ENCODE results near the gene CFAP68. TPM values are rescaled to one million over a fixed set of nuclear protein-coding genes. Genes with fewer than 3 reads are reported as not detected.
"Not testable (repeated sequence)": the region's sequence is repeated elsewhere in the genome, so short reads cannot be mapped to it uniquely, and the experiment has no call there.

Gene CFAP68
- total RNA-seq, 1 donor from 2014 or later, result 5.3 TPM

DNA sequence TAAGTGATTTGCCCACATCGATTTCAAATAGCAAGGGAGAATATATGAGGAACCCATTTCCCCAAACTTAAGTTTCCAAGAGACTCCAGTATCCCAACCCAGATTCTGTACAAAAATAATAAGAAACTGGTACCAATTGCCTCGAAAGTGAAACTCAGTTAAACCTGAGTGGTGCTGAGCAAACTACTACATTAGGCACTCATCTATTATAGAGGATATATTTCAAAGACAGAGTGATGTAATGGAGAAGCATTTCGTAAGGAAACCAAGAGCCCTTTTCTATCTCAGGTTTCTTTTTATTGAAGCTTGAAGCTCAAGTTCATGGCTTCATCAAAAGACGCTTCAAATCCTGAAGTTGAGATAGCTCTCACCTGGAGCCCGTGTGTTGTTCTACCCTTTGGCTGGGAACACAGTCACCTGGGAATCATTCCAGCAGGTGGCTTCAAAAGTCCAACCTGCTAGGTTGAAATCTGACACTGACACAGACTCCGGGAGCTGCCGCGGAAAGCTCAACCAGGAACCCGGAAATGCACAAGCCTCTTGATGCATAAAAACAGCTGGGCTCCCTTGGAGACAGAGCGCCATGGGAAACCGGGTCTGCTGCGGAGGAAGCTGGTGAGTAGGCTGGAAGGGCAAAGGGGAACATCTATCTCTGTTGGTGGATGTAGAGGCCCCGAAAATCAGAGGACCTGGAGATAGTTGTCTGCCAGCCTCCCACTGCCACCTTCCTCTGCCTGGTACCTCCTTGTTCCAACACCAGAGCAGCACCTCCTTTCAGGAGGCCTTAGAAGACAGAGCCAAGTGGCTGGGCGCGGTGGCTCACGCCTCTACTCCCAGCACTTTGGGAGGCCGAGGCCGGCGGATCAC, 39.3 kb downstream of the CFAP68 start, which contains the start of gene C11orf52:
Gene C11orf52, plus strand, starts transcription at position 524 of the 867 bp plus-strand sequence. Its CDS starts 60 bp downstream, at position 584.
- peak; percentile 84 for DNase-seq

DNA sequence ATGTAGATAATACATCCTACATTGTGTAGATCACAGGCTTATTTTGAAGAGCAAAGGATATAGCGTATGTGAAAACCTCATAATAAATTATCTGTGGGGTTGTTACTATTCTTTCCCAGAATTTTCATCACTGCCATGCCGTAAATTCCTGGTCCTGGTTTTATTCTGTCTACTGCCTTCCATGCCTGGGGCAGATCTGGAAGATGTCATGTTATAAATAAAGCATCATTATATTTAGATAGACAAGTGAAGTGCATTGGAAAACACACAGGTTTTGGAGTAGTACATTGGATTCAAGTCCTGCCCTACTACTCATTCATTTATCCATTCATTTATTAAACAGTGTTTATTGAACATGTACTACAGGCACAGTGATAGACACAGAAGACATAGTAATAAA, 41.6 kb downstream of the CFAP68 start:
- DNase-seq, result no peak

DNA sequence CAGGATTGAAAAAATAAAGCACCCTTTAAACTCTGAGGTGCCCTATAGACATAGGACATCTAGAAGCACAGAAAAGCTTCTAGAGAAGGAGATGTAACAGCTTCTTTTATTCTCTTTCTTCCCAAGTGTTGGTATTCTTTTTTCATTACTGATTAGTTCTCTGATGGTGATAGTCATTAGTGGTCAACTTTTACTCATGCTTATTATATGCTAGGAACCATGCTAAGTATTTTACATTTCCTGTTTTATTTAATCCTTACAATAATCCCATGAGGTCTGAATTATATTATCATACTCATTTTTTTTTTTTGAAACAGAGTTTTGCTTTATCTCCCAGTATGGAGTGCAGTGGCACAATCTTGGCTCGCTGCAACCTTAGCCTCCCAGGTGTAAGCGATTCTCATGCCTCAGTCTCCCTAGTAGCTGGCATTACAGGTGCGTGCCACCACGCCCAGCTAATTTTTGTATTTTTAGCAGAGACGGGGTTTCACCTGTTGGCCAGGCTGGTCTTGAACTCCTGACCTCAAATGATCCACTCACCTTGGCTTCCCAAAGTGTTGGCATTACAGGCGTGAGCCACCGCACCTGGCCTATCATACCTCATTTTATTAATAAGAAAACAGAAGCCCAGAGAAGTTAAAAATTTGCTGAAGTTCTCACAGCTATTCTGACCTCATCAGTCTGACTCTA, 42.3 kb downstream of the CFAP68 start:
- no peak for DNase-seq

DNA sequence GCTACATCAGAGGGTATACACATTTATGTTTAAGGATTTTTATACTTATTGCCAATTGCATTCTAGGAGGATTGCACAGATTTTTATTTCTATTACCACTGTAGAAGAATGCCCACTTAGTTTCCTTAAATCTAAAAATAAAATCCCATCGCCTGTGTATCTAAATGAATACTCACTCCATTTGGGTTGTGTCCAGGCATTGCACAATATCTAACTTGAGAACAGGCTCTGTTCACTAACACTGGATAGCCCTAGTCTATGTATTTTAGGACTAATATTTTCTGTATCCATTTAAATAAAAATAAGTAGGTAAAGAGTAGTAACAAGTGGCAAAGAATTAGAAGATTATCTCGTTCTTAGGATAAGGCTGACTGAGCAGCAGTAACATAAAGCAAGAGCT, 43.5 kb downstream of the CFAP68 start:
- peak; percentile 43 for DNase-seq

DNA sequence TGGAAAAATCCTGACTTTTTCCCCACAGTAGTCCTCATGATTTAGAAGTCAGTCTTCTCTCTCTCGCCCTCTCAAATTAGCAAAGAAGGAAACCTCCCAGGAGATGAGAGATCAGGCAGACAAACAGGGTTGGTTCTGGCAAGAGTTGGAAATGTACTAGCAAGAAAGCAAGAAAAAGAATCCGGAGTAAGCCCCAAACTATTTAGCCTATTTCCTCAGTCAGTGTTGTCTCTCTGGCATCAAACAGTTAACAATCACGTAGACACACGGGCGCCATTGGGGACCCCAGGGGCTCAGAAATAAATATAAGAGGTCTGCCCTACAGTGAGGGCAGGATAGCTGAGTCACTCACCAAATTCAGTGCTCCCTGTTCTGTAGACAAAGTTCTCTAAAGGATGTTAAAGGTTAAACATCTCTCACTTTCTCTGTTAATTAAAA, 44.0 kb downstream of the CFAP68 start:
- DNase-seq, result peak; percentile 46

DNA sequence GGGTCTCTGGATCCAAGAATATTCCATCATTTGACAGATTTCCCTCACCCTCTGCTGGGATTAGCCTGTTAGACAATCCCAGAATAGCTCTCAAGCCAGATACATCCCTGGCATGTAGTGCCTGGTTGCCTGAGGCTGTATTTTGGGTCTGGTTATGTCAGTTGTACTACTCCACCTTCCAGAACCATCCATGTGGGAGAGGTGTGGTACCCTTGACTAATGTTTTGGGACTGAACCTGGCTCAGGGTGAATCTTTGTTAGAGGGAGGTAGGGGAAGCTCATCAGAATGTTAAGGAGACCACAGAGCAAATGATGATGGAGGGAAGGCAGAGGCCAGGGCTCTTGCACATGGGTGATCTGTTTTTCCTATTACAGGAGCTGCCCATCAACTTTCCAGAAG, 44.6 kb downstream of the CFAP68 start:
- DNase-seq, result no peak

DNA sequence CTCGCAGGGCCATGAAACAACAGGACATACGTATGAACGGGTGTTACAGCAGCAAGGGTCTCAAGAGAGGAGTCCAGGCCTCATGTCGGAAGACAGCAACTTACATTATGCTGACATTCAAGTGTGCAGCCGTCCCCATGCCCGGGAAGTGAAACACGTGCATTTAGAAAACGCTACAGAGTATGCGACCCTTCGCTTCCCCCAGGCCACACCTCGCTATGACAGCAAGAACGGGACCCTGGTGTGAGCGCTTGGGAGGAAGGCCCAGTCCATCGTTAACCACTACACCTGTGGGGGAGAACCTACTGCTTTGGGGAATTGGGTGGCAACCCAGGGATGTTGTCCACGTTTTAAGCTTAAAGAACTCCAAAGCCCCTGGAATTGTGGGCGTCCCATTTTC, 46.6 kb downstream of the CFAP68 start:
- DNase-seq, result no peak

DNA sequence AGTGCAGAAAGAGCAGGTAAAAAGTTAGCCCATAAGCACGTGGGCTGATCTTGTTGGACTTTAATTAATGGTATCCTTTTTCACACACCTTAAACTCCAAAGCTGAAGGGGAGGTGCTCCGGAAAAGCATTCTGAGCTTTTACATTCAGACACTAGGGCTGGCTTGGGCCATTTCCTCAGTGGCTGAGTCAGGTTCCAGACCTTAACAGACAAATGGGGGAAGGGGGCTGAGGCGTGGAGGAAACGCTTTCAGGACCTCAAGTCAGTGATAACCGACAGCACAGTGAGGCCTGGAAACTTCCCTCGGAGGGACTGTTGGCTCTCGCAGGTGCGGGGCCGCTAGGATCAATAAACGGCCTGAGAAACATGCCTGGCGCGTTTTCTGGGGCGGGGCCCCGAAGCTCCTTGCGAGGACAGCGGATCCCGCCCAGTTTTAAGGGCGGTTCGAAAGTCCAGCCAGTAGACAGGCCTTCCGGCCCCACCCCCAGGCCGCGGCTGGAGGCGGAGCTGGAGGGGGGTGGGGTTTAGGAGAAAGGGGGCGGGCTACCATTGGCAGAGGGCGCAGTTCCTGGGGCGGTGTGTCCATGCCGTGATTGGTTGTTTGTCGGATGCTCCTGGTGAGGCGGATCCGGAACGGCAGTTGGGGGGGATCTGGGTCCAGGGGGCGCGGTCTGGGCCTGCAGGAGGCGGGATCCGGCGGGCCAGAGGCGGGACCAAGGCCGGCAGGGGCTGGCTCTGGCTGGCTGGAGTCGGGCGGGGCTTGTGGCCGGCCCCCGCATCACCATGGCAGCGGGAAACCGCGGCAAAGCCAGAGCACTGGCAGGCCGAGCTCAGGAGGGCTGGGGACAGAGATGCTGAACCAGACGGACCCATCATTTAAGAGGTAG, 47.4 kb downstream of the CFAP68 start:
- DNase-seq, result peak; percentile 98

DNA sequence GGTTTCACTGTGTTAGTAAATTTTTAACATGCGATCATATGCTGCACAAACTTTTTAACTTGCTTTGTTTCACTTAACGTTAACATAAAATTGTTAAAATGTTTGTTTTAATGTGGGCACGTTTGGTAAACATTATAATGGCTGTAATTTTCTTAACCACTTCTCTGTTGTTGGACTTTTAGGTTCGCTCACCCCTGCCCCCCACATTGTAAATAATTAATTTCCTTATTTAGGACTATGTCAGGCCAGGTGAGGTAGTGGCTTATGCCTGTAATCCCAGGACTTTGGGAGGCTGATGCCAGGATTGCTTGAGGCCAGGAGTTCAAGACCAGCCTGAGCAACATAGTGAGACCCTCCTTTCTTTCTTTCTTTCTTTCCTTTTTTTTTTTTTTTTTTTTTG, 51.1 kb downstream of the CFAP68 start:
- no peak for DNase-seq

DNA sequence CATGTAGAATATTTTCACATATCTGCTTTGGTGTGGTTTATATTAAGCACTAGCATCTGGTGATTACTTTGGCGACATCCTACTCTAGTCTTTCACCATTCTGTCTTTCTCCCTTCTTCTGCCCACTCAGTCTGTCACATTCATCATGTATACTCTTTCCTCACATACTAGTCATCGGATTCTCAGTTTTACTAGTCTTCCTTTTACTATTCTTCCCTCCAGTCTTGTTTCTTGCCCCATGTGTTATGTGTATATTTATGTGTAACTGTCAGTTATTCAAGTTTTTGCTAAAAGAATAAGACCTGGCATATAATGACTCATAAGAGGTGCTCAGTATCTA, 53.2 kb downstream of the CFAP68 start:
- DNase-seq, result no peak

DNA sequence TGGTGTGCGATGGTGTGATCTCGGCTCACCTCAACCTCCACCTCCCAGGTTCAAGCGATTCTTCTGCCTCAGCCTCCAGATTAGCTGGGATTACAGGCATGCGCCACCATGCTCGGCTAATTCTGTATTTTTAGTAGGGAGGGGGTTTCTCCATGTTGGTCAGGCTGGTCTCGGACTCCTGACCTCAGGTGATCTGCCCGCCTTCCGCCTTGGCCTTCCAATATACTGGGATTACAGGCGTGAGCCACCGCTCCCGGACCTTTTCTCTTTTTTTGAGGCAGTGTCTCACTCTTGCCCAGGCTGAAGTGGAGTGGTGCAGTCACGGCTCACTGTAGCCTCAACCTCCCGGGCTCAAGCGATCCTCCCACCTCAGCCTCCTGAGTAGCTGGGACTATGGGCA, 53.8 kb downstream of the CFAP68 start:
- DNase-seq, result not testable (repeated sequence)

DNA sequence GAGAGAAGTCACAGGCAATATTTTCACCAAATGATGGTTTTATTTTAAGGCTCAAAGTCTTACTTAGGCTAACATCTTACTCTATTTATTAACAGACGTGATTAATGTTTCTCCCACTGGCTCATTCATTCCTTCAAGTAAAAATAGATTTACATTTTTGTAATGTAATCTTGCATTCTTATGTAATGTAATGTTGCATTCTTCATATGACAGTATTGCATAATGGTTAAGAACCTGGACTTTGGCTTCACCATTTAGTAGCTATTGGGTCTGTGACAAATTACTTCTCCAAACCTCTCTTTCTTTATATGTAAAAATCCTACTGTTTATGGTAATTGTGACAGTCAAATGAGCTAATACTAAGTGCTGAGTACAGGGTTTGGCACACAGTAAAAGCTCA, 54.5 kb downstream of the CFAP68 start:
- no peak for DNase-seq

DNA sequence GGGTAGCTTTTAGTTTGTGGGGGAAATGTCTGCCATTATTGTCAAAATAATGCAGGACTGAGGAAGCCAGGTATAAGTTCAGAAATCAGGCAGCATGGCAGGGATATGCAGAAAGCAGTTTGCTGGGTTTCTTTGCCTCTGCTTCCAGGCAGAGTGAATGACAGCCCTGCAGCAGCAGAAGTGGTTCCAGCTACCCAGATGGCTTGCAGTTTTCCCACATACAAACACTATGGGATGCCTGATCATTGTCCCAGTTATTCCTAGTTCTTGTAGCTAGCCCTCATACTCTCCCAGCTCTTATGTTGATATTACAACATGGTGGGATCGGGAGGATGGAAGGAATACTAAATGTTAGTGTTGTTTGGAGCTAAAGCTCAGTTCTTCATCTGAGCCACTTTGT, 55.0 kb downstream of the CFAP68 start:
- DNase-seq, result no peak

Other genes with a start within 250 kb of the CFAP68 start
- 52.6 and 72.7 TPM in 2 replicates for gene PPP2R1B, start 113.2 kb upstream of the CFAP68 start, total RNA-seq
- gene ALG9, start 8.0 kb upstream of the CFAP68 start, total RNA-seq, result 28.7 and 31.8 TPM in 2 replicates
- 1.9 and 2.0 TPM in 2 replicates for gene FDXACB1, start 376 bp upstream of the CFAP68 start, total RNA-seq
- gene CRYAB, start 32.2 kb downstream of the CFAP68 start, total RNA-seq, result 1.0 and 1.7 TPM in 2 replicates
- gene HSPB2, start 33.2 kb downstream of the CFAP68 start, total RNA-seq, result not detected in 2 replicates
- gene C11orf52, start 39.4 kb downstream of the CFAP68 start, total RNA-seq, result 0.17 and 0.47 TPM in 2 replicates
- gene DIXDC1, start 57.8 kb downstream of the CFAP68 start, total RNA-seq, result 17.7 and 30.8 TPM in 2 replicates
- gene DLAT, start 145.9 kb downstream of the CFAP68 start, total RNA-seq, result 25.5 and 41.6 TPM in 2 replicates
- gene PIH1D2, start 194.5 kb downstream of the CFAP68 start, total RNA-seq, result 0.93 and 1.4 TPM in 2 replicates
- 17.9 and 22.0 TPM in 2 replicates for gene NKAPD1, start 194.8 kb downstream of the CFAP68 start, total RNA-seq
- gene TIMM8B, start 207.2 kb downstream of the CFAP68 start, total RNA-seq, result 43.8 and 54.6 TPM in 2 replicates
- 198 and 201 TPM in 2 replicates for gene SDHD, start 207.3 kb downstream of the CFAP68 start, total RNA-seq

All from dermis blood vessel endothelial cell (primary cell).